HEK293 (cell line): Measurements from ENCODE around the gene NEK10.

Experiments
- ZNF138 ChIP-seq: fragments of 450-650 bp; formaldehyde crosslinking; IDR thresholded peaks from 2 replicates; pipeline ENCODE4 v1.5.1; 2016; ENCODE audit warnings: missing biosample characterization, missing genetic modification characterization, borderline replicate concordance
- ZNF140 ChIP-seq: fragments of 450-650 bp; formaldehyde crosslinking; IDR thresholded peaks from 2 replicates; pipeline ENCODE4 v1.5.1; 2016; ENCODE audit warnings: missing biosample characterization, missing genetic modification characterization
- ZNF239 ChIP-seq: fragments of 450-650 bp; formaldehyde crosslinking; IDR thresholded peaks from 2 replicates; pipeline ENCODE4 v1.5.1; 2016; ENCODE audit warnings: missing biosample characterization, missing genetic modification characterization
- ZNF423 ChIP-seq: fragments of 450-650 bp; formaldehyde crosslinking; IDR thresholded peaks from 2 replicates; pipeline ENCODE4 v1.5.1; 2016; ENCODE audit warnings: missing biosample characterization, missing genetic modification characterization
- ZNF426 ChIP-seq: fragments of 450-650 bp; formaldehyde crosslinking; IDR thresholded peaks from 2 replicates; pipeline ENCODE4 v1.5.1; 2017; ENCODE audit warnings: missing biosample characterization, missing genetic modification characterization, mild to moderate bottlenecking, inconsistent platforms, moderate library complexity
- ZNF660 ChIP-seq: fragments of 450-650 bp; IDR thresholded peaks from 2 replicates; pipeline ENCODE4 v1.5.1; 2018; ENCODE audit warnings: missing biosample characterization, mild to moderate bottlenecking, missing genetic modification characterization
- ZSCAN30 ChIP-seq: fragments of 450-650 bp; IDR thresholded peaks from 2 replicates; pipeline ENCODE4 v1.5.1; 2018; ENCODE audit warnings: missing biosample characterization, mild to moderate bottlenecking, missing genetic modification characterization, moderate library complexity
- TF ChIP-seq, protein P1 (sequence below): fragments of 450-650 bp; formaldehyde crosslinking; IDR thresholded peaks from 2 replicates; pipeline ENCODE4 v1.5.1; 2016; ENCODE audit warnings: missing biosample characterization, missing genetic modification characterization

GRCh38 chr3:27387625-27388024, 18.4 kb upstream of the NEK10 start:
- no peak for TF ChIP-seq ZNF660 (tag by site-specific recombination)
- no peak for TF ChIP-seq ZNF140 (tag by site-specific recombination)
- TF ChIP-seq ZNF138 (tag by site-specific recombination): no peak
- TF ChIP-seq ZSCAN30 (tag by site-specific recombination): no peak
- TF ChIP-seq, protein P1, sequence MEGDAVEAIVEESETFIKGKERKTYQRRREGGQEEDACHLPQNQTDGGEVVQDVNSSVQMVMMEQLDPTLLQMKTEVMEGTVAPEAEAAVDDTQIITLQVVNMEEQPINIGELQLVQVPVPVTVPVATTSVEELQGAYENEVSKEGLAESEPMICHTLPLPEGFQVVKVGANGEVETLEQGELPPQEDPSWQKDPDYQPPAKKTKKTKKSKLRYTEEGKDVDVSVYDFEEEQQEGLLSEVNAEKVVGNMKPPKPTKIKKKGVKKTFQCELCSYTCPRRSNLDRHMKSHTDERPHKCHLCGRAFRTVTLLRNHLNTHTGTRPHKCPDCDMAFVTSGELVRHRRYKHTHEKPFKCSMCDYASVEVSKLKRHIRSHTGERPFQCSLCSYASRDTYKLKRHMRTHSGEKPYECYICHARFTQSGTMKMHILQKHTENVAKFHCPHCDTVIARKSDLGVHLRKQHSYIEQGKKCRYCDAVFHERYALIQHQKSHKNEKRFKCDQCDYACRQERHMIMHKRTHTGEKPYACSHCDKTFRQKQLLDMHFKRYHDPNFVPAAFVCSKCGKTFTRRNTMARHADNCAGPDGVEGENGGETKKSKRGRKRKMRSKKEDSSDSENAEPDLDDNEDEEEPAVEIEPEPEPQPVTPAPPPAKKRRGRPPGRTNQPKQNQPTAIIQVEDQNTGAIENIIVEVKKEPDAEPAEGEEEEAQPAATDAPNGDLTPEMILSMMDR (tag by site-specific recombination): no peak
- TF ChIP-seq ZNF426 (tag by site-specific recombination): no peak
- TF ChIP-seq ZNF239: no peak
- TF ChIP-seq ZNF423 (tag by site-specific recombination): no peak
